ENCODE results near the gene ADCYAP1.

GRCh38 chr18:941331-941730 is 36.7 kb downstream of the ADCYAP1 start:
- TF ChIP-seq POLR2A (IDR thresholded peaks at IDR 0.05; ENCODE audit: low read depth): no peak
- TF ChIP-seq CTCF (IDR thresholded peaks at IDR 0.05): no peak
- no peak for TF ChIP-seq EP300 (IDR thresholded peaks at IDR 0.05)
- TF ChIP-seq POLR2AphosphoS5 (IDR thresholded peaks at IDR 0.05): no peak

Data from esophagus muscularis mucosa (tissue), 4 donors.